Thyroid gland (tissue), 4 donors: ENCODE measurements around the gene CDK15. TPM values are rescaled to one million over a fixed set of nuclear protein-coding genes. Genes with fewer than 3 reads are reported as not detected.
"Not testable (repeated sequence)": the region's sequence is repeated elsewhere in the genome, so short reads cannot be mapped to it uniquely, and the experiment has no call there.

Experiments
- DNase-seq, 2 donors: peaks; one replicate each; pipeline ENCODE4 v3.0.0-alpha.2; 2019
- H3K27ac ChIP-seq, 3 donors: fragments of 200-600 bp; sonication (generic); 1 replicate in 2 of 3; 2 replicates in 1 of 3; pipeline ENCODE4 v1.5.1; 2016 to 2019; ENCODE audit warnings: mild to moderate bottlenecking in 1 of 3, moderate library complexity in 1 of 3
- H3K27me3 ChIP-seq: fragments of 200-600 bp; sonication (generic); one replicate; pipeline ENCODE4 v1.5.1; 2019
- H3K36me3 ChIP-seq, 2 donors: fragments of 200-600 bp; sonication (generic); one replicate each; pipeline ENCODE4 v1.5.1; 2016 to 2019
- H3K4me1 ChIP-seq, 2 donors: fragments of 200-600 bp; sonication (generic); one replicate each; pipeline ENCODE4 v1.5.1; 2017 to 2019
- H3K4me3 ChIP-seq, 3 donors: fragments of 200-600 bp; sonication (generic); replicated peaks in 1 of 3; 1 replicate in 2 of 3; 2 replicates in 1 of 3; pipeline ENCODE4 v1.5.1; 2016; ENCODE audit warnings: mild to moderate bottlenecking in 1 of 3
- H3K9me3 ChIP-seq: fragments of 200-600 bp; sonication (generic); one replicate; pipeline ENCODE4 v1.5.1; 2017
- CTCF ChIP-seq, 6 experiments: fragments of 200-600 bp in 3 of 6; fragments of 450-650 bp in 3 of 6; sonication (generic) in 3 of 6; IDR thresholded peaks; one replicate each; pipeline ENCODE4 v1.5.1; 2016 to 2019; ENCODE audit warnings: antibody characterized with exemption in 6 of 6, mild to moderate bottlenecking in 2 of 6, inconsistent platforms in 1 of 6, moderate library complexity in 1 of 6
- POLR2A ChIP-seq, 2 donors: fragments of 450-650 bp; IDR thresholded peaks; one replicate each; pipeline ENCODE4 v1.6.1; 2017; ENCODE audit warnings: antibody characterized with exemption in 2 of 2, mild to moderate bottlenecking in 2 of 2, moderate library complexity in 1 of 2
- WGBS, 2 donors: methylation state at CpG; one replicate each; pipeline ENCODE4 v1.1.5; 2017; 5-methylcytosine and 5-hydroxymethylcytosine counted together
- intact Hi-C: fragments of 100-400 bp; cut with DNase I; formaldehyde crosslinking; loops from one replicate; pipeline ENCODE4 v1.15.1; 2023
- total RNA-seq, 4 donors: library from RNA; depleted of rRNA; stranded (reverse); fragments of >200 nt; gene quantifications; one replicate each; pipeline ENCODE4 v1.2.3, GENCODE V29; 2016

The CDK15 gene
- total RNA-seq: 1 to 10 TPM in 1 of 4 donors, not detected in 3; 1.2 TPM

GRCh38 chr2:201806442-201807170, at the start of gene CDK15:
Gene CDK15, plus strand, starts transcription at chr2:201806537. Its CDS starts 128 bp downstream, at chr2:201806665.
- H3K4me1 ChIP-seq: no peaks in the 10 kb centered on the region
- H3K27me3 ChIP-seq: no peaks in the 10 kb centered on the region
- H3K4me3 ChIP-seq: no peak within 1 kb of the TSS
- DNase-seq: no peak
- H3K36me3 ChIP-seq: no peaks in the 10 kb centered on the region
- no peaks in the 10 kb centered on the region for H3K9me3 ChIP-seq
- H3K27ac ChIP-seq: no peak within 1 kb of the TSS
- 63 to 64% methylated on average over 10 of the region's 10 CpGs for WGBS, 2 donors
- intact Hi-C loops: no loop called here
- TF ChIP-seq CTCF (IDR thresholded peaks at IDR 0.05) (no peak), POLR2A (IDR thresholded peaks at IDR 0.05) (no peak)

GRCh38 chr2:201758234-201758633, 48.1 kb upstream of the CDK15 start:
- Histone ChIP-seq H3K27ac (no peak overlapping the region), H3K36me3 (peaks cover 6 to 30% of the 10 kb centered on the region in 2 donors), H3K4me3 (no peak overlapping the region), H3K4me1 (no peaks in the 10 kb centered on the region), H3K9me3 (no peaks in the 10 kb centered on the region), H3K27me3 (no peaks in the 10 kb centered on the region)
- intact Hi-C loops: no loop called here
- TF ChIP-seq POLR2A (IDR thresholded peaks at IDR 0.05) (no peak), CTCF (IDR thresholded peaks at IDR 0.05) (no peak)
- DNase-seq: no peak
- WGBS, 2 donors: 0 to 4% methylated on average over 1 of the region's 1 CpG

DNA sequence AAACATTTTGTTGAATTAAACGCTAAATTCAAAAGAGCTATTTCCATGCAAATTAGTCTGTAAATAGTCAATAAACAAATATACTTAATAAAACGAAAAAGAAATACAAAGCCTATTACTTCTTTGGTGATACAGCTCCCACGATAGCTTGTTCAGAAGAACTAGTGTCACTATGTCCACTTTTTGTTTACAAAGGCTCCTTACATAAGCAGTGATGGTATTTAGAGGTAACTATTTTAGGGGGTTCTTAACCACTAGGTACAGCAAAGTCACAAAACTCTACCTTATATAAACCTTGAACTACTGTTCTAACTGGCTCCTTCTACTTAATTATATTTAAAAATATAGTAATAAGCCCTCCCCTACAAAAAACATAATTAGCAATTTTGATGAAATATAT, 47.5 kb upstream of the CDK15 start:
- H3K4me3 ChIP-seq: no peak overlapping the region
- H3K4me1 ChIP-seq: no peaks in the 10 kb centered on the region
- WGBS, 2 donors: 88 to 92% methylated on average over 3 of the region's 3 CpGs
- TF ChIP-seq CTCF (IDR thresholded peaks at IDR 0.05): no peak
- TF ChIP-seq POLR2A (IDR thresholded peaks at IDR 0.05): no peak
- intact Hi-C loops: no loop called here
- H3K36me3 ChIP-seq: peaks cover 6 to 30% of the 10 kb centered on the region in 2 donors
- H3K27me3 ChIP-seq: no peaks in the 10 kb centered on the region
- no peaks in the 10 kb centered on the region for H3K9me3 ChIP-seq
- DNase-seq: no peak
- H3K27ac ChIP-seq: no peak overlapping the region

- 94 to 97% methylated on average over 1 of the region's 1 CpG for WGBS, 2 donors
- H3K27me3 ChIP-seq: no peaks in the 10 kb centered on the region
- H3K4me1 ChIP-seq: no peaks in the 10 kb centered on the region
- no peaks in the 10 kb centered on the region for H3K9me3 ChIP-seq
- peaks cover 6 to 29% of the 10 kb centered on the region in 2 donors for H3K36me3 ChIP-seq
- no peak overlapping the region for H3K27ac ChIP-seq
- intact Hi-C loops: no loop called here
- no peak overlapping the region for H3K4me3 ChIP-seq
- DNase-seq: no peak
- TF ChIP-seq CTCF (IDR thresholded peaks at IDR 0.05) (no peak), POLR2A (IDR thresholded peaks at IDR 0.05) (no peak)
Observed at GRCh38 chr2:201759567-201759966, 46.8 kb upstream of the CDK15 start.

- no peak for DNase-seq
- no peaks in the 10 kb centered on the region for H3K4me1 ChIP-seq
- H3K27me3 ChIP-seq: no peaks in the 10 kb centered on the region
- no peaks in the 10 kb centered on the region for H3K9me3 ChIP-seq
- peaks cover 6 to 32% of the 10 kb centered on the region in 2 donors for H3K36me3 ChIP-seq
- no peak for TF ChIP-seq POLR2A (IDR thresholded peaks at IDR 0.05)
- no peak for TF ChIP-seq CTCF (IDR thresholded peaks at IDR 0.05)
- no peak overlapping the region for H3K27ac ChIP-seq
- intact Hi-C loops: no loop called here
- 81 to 98% methylated on average over 2 to 4 of the region's 4 CpGs for WGBS, 2 donors
- no peak overlapping the region for H3K4me3 ChIP-seq
Observed at GRCh38 chr2:201761101-201761500, 45.2 kb upstream of the CDK15 start.

GRCh38 chr2:201764469-201764868, 41.9 kb upstream of the CDK15 start:
- DNase-seq, H3K9me3 ChIP-seq, H3K27me3 ChIP-seq, H3K4me3 ChIP-seq, intact Hi-C loops, H3K27ac ChIP-seq, H3K4me1 ChIP-seq: not testable (repeated sequence)
- peaks cover 6 to 21% of the 10 kb centered on the region in 2 donors for H3K36me3 ChIP-seq
- 95 to 96% methylated on average over 7 of the region's 7 CpGs for WGBS, 2 donors
